Thyroid gland (tissue), 4 donors: Measurements from ENCODE around the gene PCK2.

Source experiments
- CTCF ChIP-seq, 6 experiments: fragments of 200-600 bp in 3 of 6; fragments of 450-650 bp in 3 of 6; sonication (generic) in 3 of 6; IDR thresholded peaks; one replicate each; pipeline ENCODE4 v1.5.1; 2016 to 2019; ENCODE audit warnings: antibody characterized with exemption in 6 of 6, mild to moderate bottlenecking in 2 of 6, inconsistent platforms in 1 of 6, moderate library complexity in 1 of 6
- POLR2A ChIP-seq, 2 donors: fragments of 450-650 bp; IDR thresholded peaks; one replicate each; pipeline ENCODE4 v1.6.1; 2017; ENCODE audit warnings: antibody characterized with exemption in 2 of 2, mild to moderate bottlenecking in 2 of 2, moderate library complexity in 1 of 2

GRCh38 chr14:24071836-24072430 is 22.2 kb upstream of the PCK2 start:
- no peak for TF ChIP-seq CTCF (IDR thresholded peaks at IDR 0.05)
- no peak for TF ChIP-seq POLR2A (IDR thresholded peaks at IDR 0.05)
